Chondrocyte (in vitro differentiated cells): ENCODE results near the gene ATPAF1. TPM values are rescaled to one million over a fixed set of nuclear protein-coding genes. Genes with fewer than 3 reads are reported as not detected.
A peak's percentile ranks its signal among the peaks of the same experiment; 100 is the strongest.
"Not testable (repeated sequence)": the region's sequence is repeated elsewhere in the genome, so short reads cannot be mapped to it uniquely, and the experiment has no call there.

Experiments used
- DNase-seq: peaks from one replicate; pipeline ENCODE4 v3.0.0; 2021; ENCODE audit warnings: mixed read lengths, low spot score
- H3K27ac Mint-ChIP-seq: one replicate; pipeline ENCODE4 v1.8.0; 2021; ENCODE audit warnings: mild to moderate bottlenecking, moderate library complexity, mixed read lengths; ENCODE audit not compliant: unreplicated experiment
- H3K27me3 Mint-ChIP-seq: 2 replicates; pipeline ENCODE4 v1.8.0; 2021; ENCODE audit warnings: low read depth, mixed read lengths
- H3K36me3 Mint-ChIP-seq: 2 replicates; pipeline ENCODE4 v1.8.0; 2021; ENCODE audit warnings: low read depth, mixed read lengths
- H3K4me1 Mint-ChIP-seq: 2 replicates; pipeline ENCODE4 v1.8.0; 2021; ENCODE audit warnings: low read depth, mild to moderate bottlenecking, mixed read lengths
- H3K4me3 Mint-ChIP-seq: one replicate; pipeline ENCODE4 v1.8.0; 2021; ENCODE audit warnings: mild to moderate bottlenecking, moderate library complexity, mixed read lengths; ENCODE audit not compliant: unreplicated experiment
- H3K9me3 Mint-ChIP-seq: 2 replicates; pipeline ENCODE4 v1.8.0; 2021; ENCODE audit warnings: low read depth, mixed read lengths
- total RNA-seq: library from RNA; stranded (reverse); gene quantifications from 3 replicates; pipeline ENCODE4 v1.2.1, GENCODE V29; 2021
- TF ChIP-seq, protein P1 (sequence below): fragments of 200-600 bp; sonication (generic); IDR thresholded peaks from 2 replicates; pipeline ENCODE4 v1.5.0; 2021; ENCODE audit warnings: antibody characterized with exemption, mild to moderate bottlenecking, moderate library complexity

The ATPAF1 gene
- total RNA-seq, 1 donor from 2014 or later = 22.9 TPM

DNA sequence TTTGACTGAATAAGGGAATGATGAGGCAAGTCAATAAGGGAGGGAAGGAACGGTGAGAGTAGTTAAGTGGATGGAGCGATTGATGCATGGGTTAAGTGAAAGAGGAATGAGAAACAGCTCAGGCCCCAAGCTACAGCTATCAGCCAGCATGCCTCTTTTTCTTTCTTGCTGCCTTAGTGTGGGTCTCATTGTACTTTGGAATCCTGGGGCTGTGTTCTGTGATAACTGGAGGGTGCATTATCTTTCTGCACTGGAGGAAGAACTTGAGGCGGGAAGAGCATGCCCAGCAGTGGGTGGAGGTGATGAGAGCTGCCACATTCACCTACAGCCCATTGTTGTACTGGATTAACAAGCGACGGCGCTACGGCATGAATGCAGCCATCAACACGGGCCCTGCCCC lies 4.5 kb upstream of the ATPAF1 start:
- no peak for DNase-seq
- no peaks in the 10 kb centered on the region for H3K9me3 Mint-ChIP-seq
- peaks cover 12% of the 10 kb centered on the region for H3K36me3 Mint-ChIP-seq
- no peak overlapping the region for H3K4me3 Mint-ChIP-seq
- peaks cover under 1% of the 10 kb centered on the region for H3K4me1 Mint-ChIP-seq
- TF ChIP-seq, protein P1, sequence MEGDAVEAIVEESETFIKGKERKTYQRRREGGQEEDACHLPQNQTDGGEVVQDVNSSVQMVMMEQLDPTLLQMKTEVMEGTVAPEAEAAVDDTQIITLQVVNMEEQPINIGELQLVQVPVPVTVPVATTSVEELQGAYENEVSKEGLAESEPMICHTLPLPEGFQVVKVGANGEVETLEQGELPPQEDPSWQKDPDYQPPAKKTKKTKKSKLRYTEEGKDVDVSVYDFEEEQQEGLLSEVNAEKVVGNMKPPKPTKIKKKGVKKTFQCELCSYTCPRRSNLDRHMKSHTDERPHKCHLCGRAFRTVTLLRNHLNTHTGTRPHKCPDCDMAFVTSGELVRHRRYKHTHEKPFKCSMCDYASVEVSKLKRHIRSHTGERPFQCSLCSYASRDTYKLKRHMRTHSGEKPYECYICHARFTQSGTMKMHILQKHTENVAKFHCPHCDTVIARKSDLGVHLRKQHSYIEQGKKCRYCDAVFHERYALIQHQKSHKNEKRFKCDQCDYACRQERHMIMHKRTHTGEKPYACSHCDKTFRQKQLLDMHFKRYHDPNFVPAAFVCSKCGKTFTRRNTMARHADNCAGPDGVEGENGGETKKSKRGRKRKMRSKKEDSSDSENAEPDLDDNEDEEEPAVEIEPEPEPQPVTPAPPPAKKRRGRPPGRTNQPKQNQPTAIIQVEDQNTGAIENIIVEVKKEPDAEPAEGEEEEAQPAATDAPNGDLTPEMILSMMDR = no peak
- H3K27me3 Mint-ChIP-seq = no peaks in the 10 kb centered on the region
- no peak overlapping the region for H3K27ac Mint-ChIP-seq

DNA sequence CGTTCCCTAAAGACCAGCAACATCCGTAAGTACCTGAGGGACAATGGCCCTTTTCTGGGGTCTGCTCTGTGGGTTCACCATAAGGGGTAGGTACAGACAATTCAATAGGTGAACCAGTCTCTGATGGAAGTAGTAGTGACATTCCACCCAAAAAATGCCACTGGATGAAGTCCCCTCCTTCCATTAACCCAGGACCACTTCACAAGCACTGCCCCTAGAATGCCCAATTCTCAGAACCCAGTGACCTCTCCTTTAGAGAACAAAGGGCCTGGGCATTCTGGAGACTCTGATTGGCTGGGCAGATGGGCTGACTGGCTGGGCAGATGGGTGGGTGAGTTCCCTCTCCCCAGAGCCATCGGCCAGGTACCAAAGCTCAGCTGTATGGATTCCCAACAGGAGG lies 3.4 kb upstream of the ATPAF1 start, which contains the start of gene TEX38:
TEX38 (plus strand) TSS at position 301 of the 400 bp plus-strand sequence; CDS start at position 382, 81 bp downstream.
- Mint-ChIP-seq H3K9me3 (no peaks in the 10 kb centered on the region), H3K27ac (no peak within 1 kb of the TSS), H3K36me3 (peaks cover 5% of the 10 kb centered on the region), H3K4me1 (peaks cover 12% of the 10 kb centered on the region), H3K27me3 (no peaks in the 10 kb centered on the region), H3K4me3 (no peak within 1 kb of the TSS)
- TF ChIP-seq, protein P1 = no peak
- DNase-seq = no peak

DNA sequence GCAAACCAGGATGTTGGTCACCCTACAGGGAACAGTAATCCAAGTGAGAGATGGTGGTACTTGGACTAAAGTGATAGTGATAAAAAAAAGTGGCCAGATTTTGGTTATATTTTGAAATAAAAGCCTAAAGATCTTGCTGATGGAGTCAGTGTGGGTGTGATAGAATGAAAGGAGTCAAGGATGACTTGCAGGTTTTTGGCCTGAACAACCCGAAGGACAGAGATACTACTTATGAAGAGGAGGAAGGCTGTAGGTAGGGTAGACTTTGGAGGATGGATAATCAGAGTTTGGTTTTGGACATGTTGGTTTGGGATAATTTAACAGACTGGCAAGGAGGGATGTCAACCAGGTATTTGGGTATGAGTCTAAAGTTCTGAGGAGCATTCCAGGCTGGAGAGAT lies 2.0 kb upstream of the ATPAF1 start:
- Mint-ChIP-seq H3K36me3 (no peaks in the 10 kb centered on the region), H3K27ac (no peak overlapping the region), H3K9me3 (no peaks in the 10 kb centered on the region), H3K27me3 (no peaks in the 10 kb centered on the region), H3K4me3 (no peak overlapping the region), H3K4me1 (peaks cover 13% of the 10 kb centered on the region)
- DNase-seq = no peak
- TF ChIP-seq, protein P1 = no peak

DNA sequence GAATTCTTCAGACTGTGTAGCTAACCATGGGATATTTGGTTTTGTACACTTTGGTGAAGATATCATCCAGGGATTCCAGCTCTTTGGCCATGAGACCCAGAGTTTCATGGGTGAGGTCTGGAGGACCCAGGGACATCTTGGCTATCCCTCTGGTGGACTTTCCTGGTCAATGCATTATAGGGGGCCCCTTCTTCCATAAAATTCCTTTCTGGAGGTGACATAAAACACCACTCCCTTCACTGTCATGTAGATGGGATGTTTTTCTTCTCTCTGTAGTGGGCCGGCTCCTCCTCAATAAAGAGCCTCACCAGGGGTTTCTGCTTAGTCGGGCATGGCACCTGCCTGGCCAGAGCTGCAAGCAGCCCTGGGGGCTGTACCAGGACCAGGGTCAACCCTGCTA lies 2.2 kb downstream of the ATPAF1 start:
- Mint-ChIP-seq H3K27me3 (no peaks in the 10 kb centered on the region), H3K27ac (no peak overlapping the region), H3K4me3 (no peak overlapping the region), H3K4me1 (peaks cover 13% of the 10 kb centered on the region), H3K9me3 (no peaks in the 10 kb centered on the region), H3K36me3 (peaks cover 2% of the 10 kb centered on the region)
- DNase-seq = no peak
- TF ChIP-seq, protein P1 = peak; percentile 11

DNA sequence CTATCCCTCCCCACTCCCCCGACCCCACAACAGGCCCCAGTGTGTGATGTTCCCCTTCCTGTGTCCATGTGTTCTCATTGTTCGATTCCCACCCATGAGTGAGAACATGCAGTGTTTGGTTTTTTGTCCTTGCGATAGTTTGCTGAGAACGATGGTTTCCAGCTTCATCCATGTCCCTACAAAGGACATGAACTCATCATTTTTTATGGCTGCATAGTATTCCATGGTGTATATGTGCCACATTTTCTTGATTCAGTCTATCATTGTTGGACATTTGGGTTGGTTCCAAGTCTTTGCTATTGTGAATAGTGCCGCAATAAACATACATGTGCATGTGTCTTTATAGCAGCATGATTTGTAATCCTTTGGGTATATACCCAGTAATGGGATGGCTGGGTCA lies 5.2 kb downstream of the ATPAF1 start:
- not testable (repeated sequence) for H3K36me3 Mint-ChIP-seq, H3K9me3 Mint-ChIP-seq

DNA sequence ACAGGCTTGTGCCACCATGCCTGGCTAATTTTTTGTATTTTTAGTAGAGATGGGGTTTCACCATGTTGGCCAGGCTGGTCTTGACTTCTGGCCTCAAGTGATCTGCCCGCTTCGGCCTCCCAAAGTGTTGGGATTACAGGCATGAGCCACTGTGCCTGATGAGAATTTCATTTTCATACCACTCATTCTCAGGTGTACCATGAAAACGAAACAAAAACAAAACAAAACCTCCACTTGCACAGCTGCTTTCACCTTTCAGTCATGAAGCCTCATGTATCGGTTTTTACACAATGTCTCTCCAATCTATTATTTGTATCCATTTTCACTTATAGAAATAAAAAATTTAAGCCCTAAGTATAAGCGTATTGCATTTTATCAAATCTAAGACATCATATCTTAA lies 8.0 kb downstream of the ATPAF1 start:
- H3K27me3 Mint-ChIP-seq, H3K4me1 Mint-ChIP-seq, DNase-seq, H3K9me3 Mint-ChIP-seq, H3K27ac Mint-ChIP-seq, H3K4me3 Mint-ChIP-seq: not testable (repeated sequence)
- peaks cover 16% of the 10 kb centered on the region for H3K36me3 Mint-ChIP-seq

More for the DNA sequence above, 5.2 kb downstream of the ATPAF1 start:
- H3K27me3 Mint-ChIP-seq, H3K27ac Mint-ChIP-seq, DNase-seq, H3K4me3 Mint-ChIP-seq: not testable (repeated sequence)
- H3K4me1 Mint-ChIP-seq = peaks cover 13% of the 10 kb centered on the region
